ENCODE measurements around the gene COPZ1. TPM values are rescaled to one million over a fixed set of nuclear protein-coding genes. Genes with fewer than 3 reads are reported as not detected.

The COPZ1 gene
- total and polyA plus RNA-seq, 4 experiments from 2014 or later, result 81.6 to 200 (median 121) TPM

GRCh38 chr12:54300732-54301427, 24.1 kb upstream of the COPZ1 start, which contains the start of gene NFE2:
TSS of gene NFE2 (minus strand) at chr12:54301015. CDS start at chr12:54295248, 5,767 bp downstream.
- Mint-ChIP-seq H3K27ac (no peak within 1 kb of the TSS), H3K36me3 (no peaks in the 10 kb centered on the region), H3K4me3 (peak within 1 kb of the TSS in 7 of 8 donors; percentile 24 to 69 (median 45)), H3K4me1 (peaks cover 9 to 39% (median 22%) of the 10 kb centered on the region in 4 donors), H3K27me3 (peaks cover 24 to 45% of the 10 kb centered on the region in 2 donors), H3K9me3 (no peaks in the 10 kb centered on the region)
- peaks cover 27% of the 10 kb centered on the region for H3K4me1 ChIP-seq (ENCODE audit: insufficient read depth, low read length)
- CTCF ChIA-PET (ENCODE audit: partially characterized antibody), result interaction anchor here (1.5 to 2.2 kb wide), 3 partner anchors 10 to 45 kb away, joined by 3 to 8 read pairs (median 3); partner anchors contain the start of gene COPZ1
- no peaks in the 10 kb centered on the region for H3K36me3 ChIP-seq (ENCODE audit: insufficient read depth, low read length)
- peak in 1 of 5 donors; percentile 37 for DNase-seq
- no peak within 1 kb of the TSS for H3K27ac ChIP-seq (ENCODE audit: low read depth, low read length)
- POLR2A ChIA-PET (ENCODE audit: partially characterized antibody), result interaction anchor here (1.6 to 4.5 kb wide), 3 partner anchors 9 to 24 kb away, joined by 5 to 16 read pairs (median 12); partner anchors contain the start of genes CBX5, COPZ1 and HNRNPA1
- intact Hi-C loops (cut with micrococcal nuclease), result no loop called here
- H3K4me3 ChIP-seq (ENCODE audit: low read length in 2 of 2), result no peak within 1 kb of the TSS
- H3K9me3 ChIP-seq (ENCODE audit: control insufficient read depth in 1 of 2, low read length in 2 of 2), result no peaks in the 10 kb centered on the region
- peaks cover 19% of the 10 kb centered on the region for H3K27me3 ChIP-seq (ENCODE audit: insufficient read depth, low read length)

- H3K4me1 Mint-ChIP-seq, result peaks cover 9 to 40% (median 22%) of the 10 kb centered on the region in 4 donors
- H3K27me3 Mint-ChIP-seq, result peaks cover 24 to 45% of the 10 kb centered on the region in 2 donors
- Histone ChIP-seq H3K4me1 (ENCODE audit: insufficient read depth, low read length) (peaks cover 27% of the 10 kb centered on the region), H3K27ac (ENCODE audit: low read depth, low read length) (no peak overlapping the region), H3K36me3 (ENCODE audit: insufficient read depth, low read length) (no peaks in the 10 kb centered on the region), H3K4me3 (ENCODE audit: low read length in 2 of 2) (no peak overlapping the region), H3K9me3 (ENCODE audit: control insufficient read depth in 1 of 2, low read length in 2 of 2) (no peaks in the 10 kb centered on the region), H3K27me3 (ENCODE audit: insufficient read depth, low read length) (peaks cover 19% of the 10 kb centered on the region)
- CTCF ChIA-PET (ENCODE audit: partially characterized antibody), result interaction anchor here (0.7 to 2.2 kb wide), 6 partner anchors 9 to 67 kb away, joined by 3 to 8 read pairs (median 3); partner anchors contain the start of gene COPZ1
- H3K9me3 Mint-ChIP-seq, result no peaks in the 10 kb centered on the region
- POLR2A ChIA-PET (ENCODE audit: partially characterized antibody), result interaction anchor here (3.3 to 4.5 kb wide), 2 partner anchors 21 to 23 kb away, joined by 12 to 16 read pairs; partner anchors contain the start of genes CBX5, COPZ1 and HNRNPA1
- DNase-seq, result no peak
- intact Hi-C loops (cut with micrococcal nuclease), result no loop called here
- H3K27ac Mint-ChIP-seq, result no peak overlapping the region
- no peaks in the 10 kb centered on the region for H3K36me3 Mint-ChIP-seq
- H3K4me3 Mint-ChIP-seq, result peak overlapping the region in 1 of 8 donors; percentile 69
These were observed 23.4 kb upstream of the COPZ1 start for GRCh38 chr12:54301428-54302048.

- H3K36me3 Mint-ChIP-seq, result no peaks in the 10 kb centered on the region
- H3K9me3 ChIP-seq (ENCODE audit: control insufficient read depth in 1 of 2, low read length in 2 of 2), result no peaks in the 10 kb centered on the region
- POLR2A ChIA-PET (ENCODE audit: partially characterized antibody), result interaction anchor here (0.6 to 1.5 kb wide), 2 partner anchors 21 to 55 kb away, joined by 3 to 4 read pairs; no protein-coding TSS in a partner anchor
- H3K4me3 ChIP-seq (ENCODE audit: low read length in 2 of 2), result no peak overlapping the region
- H3K4me3 Mint-ChIP-seq, result no peak overlapping the region
- peaks cover 24 to 41% of the 10 kb centered on the region in 2 donors for H3K27me3 Mint-ChIP-seq
- H3K4me1 Mint-ChIP-seq, result peaks cover 10 to 44% (median 24%) of the 10 kb centered on the region in 4 donors
- H3K27ac Mint-ChIP-seq, result no peak overlapping the region
- peaks cover 27% of the 10 kb centered on the region for H3K4me1 ChIP-seq (ENCODE audit: insufficient read depth, low read length)
- H3K9me3 Mint-ChIP-seq, result no peaks in the 10 kb centered on the region
- H3K27ac ChIP-seq (ENCODE audit: low read depth, low read length), result no peak overlapping the region
- intact Hi-C loops (cut with micrococcal nuclease), result no loop called here
- peaks cover 19% of the 10 kb centered on the region for H3K27me3 ChIP-seq (ENCODE audit: insufficient read depth, low read length)
- CTCF ChIA-PET (ENCODE audit: partially characterized antibody), result no interaction called here
- no peaks in the 10 kb centered on the region for H3K36me3 ChIP-seq (ENCODE audit: insufficient read depth, low read length)
- DNase-seq, result no peak
These were observed 21.3 kb upstream of the COPZ1 start for GRCh38 chr12:54303640-54304039.

- POLR2A ChIA-PET (ENCODE audit: partially characterized antibody), result interaction anchor here (0.6 to 1.5 kb wide), 2 partner anchors 21 to 55 kb away, joined by 3 to 4 read pairs; no protein-coding TSS in a partner anchor
- peak in 1 of 5 donors; percentile 43 for DNase-seq
- Histone ChIP-seq H3K4me1 (ENCODE audit: insufficient read depth, low read length) (peaks cover 27% of the 10 kb centered on the region), H3K27ac (ENCODE audit: low read depth, low read length) (no peak overlapping the region), H3K9me3 (ENCODE audit: control insufficient read depth in 1 of 2, low read length in 2 of 2) (no peaks in the 10 kb centered on the region), H3K36me3 (ENCODE audit: insufficient read depth, low read length) (no peaks in the 10 kb centered on the region), H3K4me3 (ENCODE audit: low read length in 2 of 2) (no peak overlapping the region), H3K27me3 (ENCODE audit: insufficient read depth, low read length) (peaks cover 19% of the 10 kb centered on the region)
- Mint-ChIP-seq H3K36me3 (no peaks in the 10 kb centered on the region), H3K4me1 (peaks cover 10 to 44% (median 24%) of the 10 kb centered on the region in 4 donors), H3K4me3 (peak overlapping the region in 4 of 8 donors; percentile 15 to 48 (median 31)), H3K27ac (peak overlapping the region in 4 of 7 donors; percentile 32 to 81 (median 37)), H3K27me3 (peaks cover 21 to 37% of the 10 kb centered on the region in 2 donors), H3K9me3 (no peaks in the 10 kb centered on the region)
- CTCF ChIA-PET (ENCODE audit: partially characterized antibody), result interaction anchor here (1.7 to 2.9 kb wide), 2 partner anchors 20 to 62 kb away, joined by 3 to 12 read pairs; partner anchors contain the start of gene COPZ1
- intact Hi-C loops (cut with micrococcal nuclease), result no loop called here
These were observed 20.6 kb upstream of the COPZ1 start for GRCh38 chr12:54304187-54304810.

GRCh38 chr12:54306925-54307741, 17.8 kb upstream of the COPZ1 start:
- no peak for DNase-seq

GRCh38 chr12:54311051-54311450, 13.9 kb upstream of the COPZ1 start:
- intact Hi-C loops (cut with micrococcal nuclease), result no loop called here
- Histone ChIP-seq H3K4me1 (ENCODE audit: insufficient read depth, low read length) (peaks cover 7% of the 10 kb centered on the region), H3K36me3 (ENCODE audit: insufficient read depth, low read length) (no peaks in the 10 kb centered on the region), H3K9me3 (ENCODE audit: control insufficient read depth in 1 of 2, low read length in 2 of 2) (no peaks in the 10 kb centered on the region), H3K27ac (ENCODE audit: low read depth, low read length) (no peak overlapping the region), H3K27me3 (ENCODE audit: insufficient read depth, low read length) (no peaks in the 10 kb centered on the region), H3K4me3 (ENCODE audit: low read length in 2 of 2) (no peak overlapping the region)
- ChIA-PET POLR2A (ENCODE audit: partially characterized antibody) (interaction anchor here (0.8 kb wide), 1 partner anchor 19 kb away, joined by 3 read pairs; no protein-coding TSS in a partner anchor), CTCF (ENCODE audit: partially characterized antibody) (interaction anchor here (1.0 to 2.7 kb wide), 3 partner anchors 11 to 46 kb away, joined by 3 to 12 read pairs (median 3); partner anchors contain the start of gene NFE2)
- Mint-ChIP-seq H3K27ac (no peak overlapping the region), H3K27me3 (peaks cover 1 to 4% of the 10 kb centered on the region in 2 donors), H3K4me3 (no peak overlapping the region), H3K4me1 (peaks cover 3 to 11% (median 9%) of the 10 kb centered on the region in 4 donors), H3K36me3 (no peaks in the 10 kb centered on the region), H3K9me3 (no peaks in the 10 kb centered on the region)
- no peak for DNase-seq

More at GRCh38 chr12:54306925-54307741, 17.8 kb upstream of the COPZ1 start:
- Mint-ChIP-seq H3K9me3 (no peaks in the 10 kb centered on the region), H3K4me3 (peak overlapping the region in 1 of 8 donors; percentile 31), H3K27ac (peak overlapping the region in 1 of 7 donors; percentile 32), H3K36me3 (no peaks in the 10 kb centered on the region), H3K4me1 (peaks cover 7 to 29% (median 14%) of the 10 kb centered on the region in 4 donors), H3K27me3 (peaks cover 8 to 19% of the 10 kb centered on the region in 2 donors)
- ChIA-PET CTCF (ENCODE audit: partially characterized antibody) (interaction anchor here (1.0 to 2.9 kb wide), 6 partner anchors 11 to 61 kb away, joined by 3 to 16 read pairs (median 4); partner anchors contain the start of gene COPZ1), POLR2A (ENCODE audit: partially characterized antibody) (interaction anchor here (1.1 to 1.6 kb wide), 2 partner anchors 17 to 26 kb away, joined by 4 to 5 read pairs; partner anchors contain the start of genes COPZ1 and HNRNPA1)
- Histone ChIP-seq H3K36me3 (ENCODE audit: insufficient read depth, low read length) (no peaks in the 10 kb centered on the region), H3K27me3 (ENCODE audit: insufficient read depth, low read length) (peaks cover under 1% of the 10 kb centered on the region), H3K27ac (ENCODE audit: low read depth, low read length) (no peak overlapping the region), H3K4me1 (ENCODE audit: insufficient read depth, low read length) (peaks cover 16% of the 10 kb centered on the region), H3K4me3 (ENCODE audit: low read length in 2 of 2) (no peak overlapping the region), H3K9me3 (ENCODE audit: control insufficient read depth in 1 of 2, low read length in 2 of 2) (no peaks in the 10 kb centered on the region)
- intact Hi-C loops (cut with micrococcal nuclease), result no loop called here

Measured in CD4-positive, alpha-beta memory T cell (primary cell).